Upper lobe of right lung (tissue), 1 donor: ENCODE data around the gene HBG2. TPM values are rescaled to one million over a fixed set of nuclear protein-coding genes. Genes with fewer than 3 reads are reported as not detected.

ENCODE experiments used
- ATAC-seq: fragments of 200-7000 bp; cut with Tn5 transposase; one replicate; pipeline ENCODE4 v1.9.1; 2020; ENCODE audit warnings: mild to moderate bottlenecking, moderate library complexity
- DNase-seq: peaks from one replicate; pipeline ENCODE4 v3.0.0-alpha.2; 2020
- H3K27ac ChIP-seq: fragments of 200-600 bp; one replicate; pipeline ENCODE4 v1.8.0; 2022
- H3K27me3 ChIP-seq: fragments of 200-600 bp; one replicate; pipeline ENCODE4 v1.8.0; 2022; ENCODE audit warnings: mild to moderate bottlenecking
- H3K36me3 ChIP-seq: fragments of 200-600 bp; one replicate; pipeline ENCODE4 v1.8.0; 2022
- H3K4me1 ChIP-seq: fragments of 200-600 bp; one replicate; pipeline ENCODE4 v1.8.0; 2022
- H3K4me3 ChIP-seq: fragments of 200-600 bp; one replicate; pipeline ENCODE4 v1.8.0; 2022; ENCODE audit warnings: mild to moderate bottlenecking
- H3K9me3 ChIP-seq: fragments of 200-600 bp; one replicate; pipeline ENCODE4 v1.8.0; 2022
- intact Hi-C: fragments of 100-400 bp; cut with DNase I; formaldehyde crosslinking; loops from one replicate; pipeline ENCODE4 v1.11.0; 2022
- total RNA-seq: library from RNA; stranded (reverse); fragmentation: NEBNext Ultra II Directional; extraction: Animal tissue kit (Norgen Biotek cat#: 25700); gene quantifications from one replicate; pipeline ENCODE4 v1.2.1, GENCODE V29; 2021
- TF ChIP-seq, protein P1 (sequence below): fragments of 200-600 bp; IDR thresholded peaks from one replicate; pipeline ENCODE4 v1.8.0; 2022; ENCODE audit warnings: antibody characterized with exemption
- donor health status: DM: no; HTN: yes; CAD: no; lungs with severe emphysema.

The HBG2 gene
- total RNA-seq, 1 donor from 2014 or later = 1.0 TPM

- TF ChIP-seq, protein P1, sequence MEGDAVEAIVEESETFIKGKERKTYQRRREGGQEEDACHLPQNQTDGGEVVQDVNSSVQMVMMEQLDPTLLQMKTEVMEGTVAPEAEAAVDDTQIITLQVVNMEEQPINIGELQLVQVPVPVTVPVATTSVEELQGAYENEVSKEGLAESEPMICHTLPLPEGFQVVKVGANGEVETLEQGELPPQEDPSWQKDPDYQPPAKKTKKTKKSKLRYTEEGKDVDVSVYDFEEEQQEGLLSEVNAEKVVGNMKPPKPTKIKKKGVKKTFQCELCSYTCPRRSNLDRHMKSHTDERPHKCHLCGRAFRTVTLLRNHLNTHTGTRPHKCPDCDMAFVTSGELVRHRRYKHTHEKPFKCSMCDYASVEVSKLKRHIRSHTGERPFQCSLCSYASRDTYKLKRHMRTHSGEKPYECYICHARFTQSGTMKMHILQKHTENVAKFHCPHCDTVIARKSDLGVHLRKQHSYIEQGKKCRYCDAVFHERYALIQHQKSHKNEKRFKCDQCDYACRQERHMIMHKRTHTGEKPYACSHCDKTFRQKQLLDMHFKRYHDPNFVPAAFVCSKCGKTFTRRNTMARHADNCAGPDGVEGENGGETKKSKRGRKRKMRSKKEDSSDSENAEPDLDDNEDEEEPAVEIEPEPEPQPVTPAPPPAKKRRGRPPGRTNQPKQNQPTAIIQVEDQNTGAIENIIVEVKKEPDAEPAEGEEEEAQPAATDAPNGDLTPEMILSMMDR = no peak
- no peaks in the 10 kb centered on the region for H3K9me3 ChIP-seq
- intact Hi-C loops = no loop called here
Observed at GRCh38 chr11:5234381-5234834, 20.2 kb downstream of the HBG2 start, which contains the start of gene HBD. Gene HBD (minus strand): TSS chr11:5234483. CDS start chr11:5234433, 50 bp downstream.

DNA sequence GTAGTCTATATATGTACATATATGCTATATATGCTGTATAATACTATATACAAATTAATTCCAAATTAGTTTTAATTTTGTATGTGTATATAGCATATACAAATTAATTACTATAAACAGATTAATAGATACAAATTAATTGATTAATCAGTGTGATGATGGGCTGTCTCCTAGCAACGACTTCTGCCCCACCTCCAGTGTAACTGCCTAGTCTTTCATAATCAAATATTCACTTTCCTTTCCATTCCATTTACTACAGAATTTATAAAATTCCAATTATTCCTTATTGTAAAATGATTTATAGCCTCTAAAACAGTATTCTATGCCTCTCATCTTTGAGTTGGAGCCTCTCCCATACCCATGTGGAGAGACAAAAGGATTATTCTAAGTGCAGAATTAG lies 21.3 kb downstream of the HBG2 start:
- intact Hi-C loops = no loop called here
- ATAC-seq = no peak
- Histone ChIP-seq H3K4me3 (no peak overlapping the region), H3K36me3 (no peaks in the 10 kb centered on the region), H3K9me3 (no peaks in the 10 kb centered on the region), H3K4me1 (no peaks in the 10 kb centered on the region), H3K27me3 (no peaks in the 10 kb centered on the region), H3K27ac (no peak overlapping the region)
- no peak for DNase-seq
- TF ChIP-seq, protein P1 = no peak

More at GRCh38 chr11:5234381-5234834, 20.2 kb downstream of the HBG2 start, which contains the start of gene HBD:
- DNase-seq = no peak
- no peak within 1 kb of the TSS for H3K27ac ChIP-seq
- H3K36me3 ChIP-seq = no peaks in the 10 kb centered on the region
- ATAC-seq = no peak
- no peak within 1 kb of the TSS for H3K4me3 ChIP-seq
- H3K4me1 ChIP-seq = no peaks in the 10 kb centered on the region
- H3K27me3 ChIP-seq = no peaks in the 10 kb centered on the region

GRCh38 chr11:5232821-5233220 lies 21.8 kb downstream of the HBG2 start:
- ATAC-seq = no peak
- intact Hi-C loops = no loop called here
- no peaks in the 10 kb centered on the region for H3K27me3 ChIP-seq
- no peaks in the 10 kb centered on the region for H3K4me1 ChIP-seq
- H3K36me3 ChIP-seq = no peaks in the 10 kb centered on the region
- H3K9me3 ChIP-seq = no peaks in the 10 kb centered on the region
- no peak for DNase-seq
- TF ChIP-seq, protein P1 = no peak
- no peak overlapping the region for H3K4me3 ChIP-seq
- H3K27ac ChIP-seq = no peak overlapping the region

DNA sequence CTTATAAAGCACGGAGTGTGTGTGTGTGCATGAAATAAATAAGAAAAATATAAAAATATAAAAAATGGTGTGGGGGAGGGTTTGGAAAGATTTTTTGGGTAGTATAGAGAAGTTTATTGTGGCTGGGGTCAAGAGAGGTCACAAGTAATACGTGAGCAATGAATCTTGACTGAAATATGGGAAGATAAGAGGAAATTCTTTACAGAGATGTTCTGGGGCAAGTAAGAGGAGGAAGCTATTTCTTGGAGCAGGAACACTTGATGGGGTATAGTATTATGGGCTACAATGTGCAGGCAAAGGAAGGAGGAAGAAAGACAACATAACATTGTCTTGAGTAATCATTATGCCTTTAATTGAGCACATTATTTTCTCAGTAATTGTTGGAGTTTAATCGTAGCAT lies 22.4 kb downstream of the HBG2 start:
- TF ChIP-seq, protein P1 = no peak
- intact Hi-C loops = no loop called here

GRCh38 chr11:5231111-5231510 lies 23.5 kb downstream of the HBG2 start:
- ATAC-seq (no peak), DNase-seq (no peak)
- Histone ChIP-seq H3K36me3 (no peaks in the 10 kb centered on the region), H3K27ac (no peak overlapping the region), H3K27me3 (no peaks in the 10 kb centered on the region), H3K4me3 (no peak overlapping the region), H3K4me1 (no peaks in the 10 kb centered on the region), H3K9me3 (no peaks in the 10 kb centered on the region)
- TF ChIP-seq, protein P1 = no peak
- intact Hi-C loops = no loop called here

More for the DNA sequence above, 22.4 kb downstream of the HBG2 start:
- Histone ChIP-seq H3K4me3 (no peak overlapping the region), H3K4me1 (no peaks in the 10 kb centered on the region), H3K27me3 (no peaks in the 10 kb centered on the region), H3K27ac (no peak overlapping the region), H3K9me3 (no peaks in the 10 kb centered on the region), H3K36me3 (no peaks in the 10 kb centered on the region)
- DNase-seq (no peak), ATAC-seq (no peak)

DNA sequence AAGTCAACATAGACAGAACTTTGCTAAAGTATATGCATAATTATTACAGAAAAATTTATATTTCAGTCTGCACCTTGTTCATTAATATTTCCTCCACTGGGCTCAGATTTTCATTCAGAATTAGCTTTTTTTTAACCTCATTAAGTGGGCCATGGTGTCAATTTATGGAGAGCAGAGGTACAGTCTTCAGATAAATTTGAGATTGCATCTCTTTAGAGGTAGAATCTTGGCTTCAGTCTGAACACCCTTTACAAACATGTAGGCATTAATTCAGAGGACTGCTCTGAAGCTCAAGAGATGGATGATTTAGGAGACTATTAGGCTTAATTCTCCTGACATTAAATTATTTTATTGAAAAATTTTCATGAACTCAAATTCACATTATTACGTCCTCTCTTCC lies 24.3 kb downstream of the HBG2 start:
- Histone ChIP-seq H3K4me3 (no peak overlapping the region), H3K27ac (no peak overlapping the region), H3K4me1 (no peaks in the 10 kb centered on the region), H3K36me3 (no peaks in the 10 kb centered on the region), H3K27me3 (no peaks in the 10 kb centered on the region), H3K9me3 (no peaks in the 10 kb centered on the region)
- intact Hi-C loops = no loop called here
- DNase-seq = no peak
- no peak for ATAC-seq
- TF ChIP-seq, protein P1 = no peak
